HG02938 (cell line): ENCODE results near the gene COL8A2.
"Not testable (repeated sequence)": the region's sequence is repeated elsewhere in the genome, so short reads cannot be mapped to it uniquely, and the experiment has no call there.

Experiments
- ATAC-seq: cut with Tn5 transposase; IDR thresholded peaks from one replicate; pipeline ENCODE4 v1.9.1; 2021; ENCODE audit warnings: mild to moderate bottlenecking, moderate library complexity; ENCODE audit not compliant: unreplicated experiment

COL8A2 gene

DNA sequence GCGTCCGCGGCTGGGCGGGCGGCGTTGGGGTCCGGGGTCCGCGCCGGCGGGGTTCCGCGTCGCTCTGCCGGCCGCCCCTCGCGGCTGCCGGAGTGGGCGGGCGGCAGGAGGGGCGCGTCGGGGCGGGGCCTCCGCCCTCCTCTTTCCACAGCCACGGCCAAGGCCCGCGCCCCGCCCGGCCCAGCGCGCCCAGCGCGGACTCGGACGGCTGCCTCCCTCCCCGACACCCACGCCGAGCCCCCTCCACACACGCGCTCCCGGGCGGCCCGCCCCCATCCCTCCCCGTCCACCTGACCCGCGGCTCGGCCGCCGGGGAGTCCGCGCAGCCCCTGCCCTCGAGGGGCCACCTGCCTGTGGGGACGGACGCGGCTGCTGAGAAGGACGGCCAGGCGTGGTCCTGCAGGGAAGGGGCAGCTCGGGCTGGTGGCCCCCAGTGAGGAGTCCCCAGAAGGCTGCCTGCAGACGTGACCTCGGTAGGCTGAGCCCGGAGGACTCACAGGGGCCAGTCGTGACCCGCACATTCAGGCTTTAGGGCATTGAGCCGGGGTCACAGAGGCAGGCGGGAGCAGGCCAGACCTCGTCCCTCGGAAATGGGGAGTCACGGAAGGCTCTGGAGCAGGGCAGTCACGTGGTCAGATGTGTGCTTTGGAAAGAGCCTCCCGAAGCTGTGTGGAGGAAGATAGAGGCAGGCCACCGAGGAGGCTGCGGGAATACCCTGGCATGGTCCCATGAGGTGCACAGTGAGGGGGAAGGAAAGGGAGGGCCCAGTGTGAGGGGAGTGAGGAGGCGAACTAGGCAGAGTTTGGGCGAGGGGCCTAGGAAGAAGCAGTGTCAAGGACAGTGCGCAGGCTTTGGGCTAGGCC lies at the start of gene COL8A2:
TSS of gene COL8A2 (minus strand) at position 94 of the 863 bp plus-strand sequence. CDS start 24,980 bp downstream, outside the sequence.
- ATAC-seq = no peak

DNA sequence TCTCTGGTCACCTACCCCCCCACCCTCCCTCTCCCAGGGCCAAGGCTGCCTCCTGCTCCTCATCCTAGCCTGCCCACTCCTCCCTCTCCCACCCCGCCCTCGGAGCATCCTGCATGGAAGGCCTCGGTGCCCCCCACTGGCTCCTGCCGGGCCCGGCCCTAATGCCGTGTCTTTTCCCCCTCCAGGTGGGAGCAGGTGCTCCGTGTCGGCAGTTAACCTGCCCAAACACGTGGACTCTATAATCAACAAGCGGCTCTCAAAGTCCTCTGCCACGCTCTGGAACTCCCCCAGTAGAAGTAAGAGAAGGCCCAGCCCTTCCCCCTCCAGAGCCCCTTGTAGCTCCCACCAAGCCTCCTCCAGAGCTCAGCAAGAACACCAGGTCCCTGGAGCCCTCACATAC lies 49.7 kb upstream of the COL8A2 start:
- ATAC-seq = no peak

DNA sequence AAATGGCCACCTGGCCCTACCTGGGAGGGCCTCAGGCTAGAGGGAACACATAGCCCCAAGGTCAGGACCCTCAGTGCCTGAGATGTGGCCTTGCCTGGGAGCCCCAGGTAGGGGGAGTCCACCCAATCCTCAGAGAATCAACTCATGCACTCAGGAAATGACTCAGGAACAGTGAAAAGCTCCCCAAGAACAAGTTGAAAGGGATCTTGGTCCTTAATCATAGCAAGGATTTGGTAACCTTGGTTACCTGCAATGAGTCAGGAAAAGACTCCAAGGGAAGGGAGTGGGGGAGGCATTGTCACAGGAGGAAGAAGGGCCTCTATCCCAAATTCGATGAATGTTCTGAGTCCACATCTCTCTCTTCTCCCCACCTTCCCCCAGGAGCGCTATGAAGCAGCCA lies 48.0 kb upstream of the COL8A2 start:
- ATAC-seq = no peak

DNA sequence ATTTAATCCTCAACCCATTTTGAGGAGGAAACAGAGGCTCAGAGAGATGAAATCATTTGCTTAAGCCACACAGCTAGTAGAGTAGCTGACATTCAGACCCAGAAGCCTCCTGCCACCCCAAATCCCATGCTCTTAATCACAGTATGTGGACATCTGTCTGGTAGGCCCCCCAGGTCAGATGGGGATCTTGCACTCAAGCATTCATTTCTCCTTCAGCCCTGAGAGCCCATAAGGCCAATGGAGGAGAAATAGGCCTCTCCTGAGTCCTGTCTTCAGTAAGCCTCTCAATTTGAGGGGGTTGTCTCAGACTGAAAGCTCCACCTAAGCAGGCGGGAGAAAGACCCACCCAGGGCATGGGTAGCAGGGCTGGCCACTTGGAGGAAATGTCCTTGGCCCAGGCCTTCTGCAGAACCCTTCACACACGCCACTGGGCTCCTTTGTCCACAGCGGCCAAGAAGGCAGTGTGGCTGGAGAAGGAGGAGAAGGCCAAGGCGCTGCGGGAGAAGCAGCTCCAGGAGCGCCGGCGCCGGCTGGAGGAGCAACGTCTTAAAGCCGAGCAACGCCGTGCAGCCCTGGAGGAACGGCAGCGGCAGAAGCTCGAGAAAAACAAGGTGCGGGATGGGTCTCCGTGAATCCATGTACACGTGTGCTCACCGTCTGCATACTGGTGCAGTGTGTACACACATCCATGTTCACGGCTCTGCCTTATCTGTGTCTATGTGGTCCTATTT lies 47.2 kb upstream of the COL8A2 start:
- ATAC-seq = no peak

DNA sequence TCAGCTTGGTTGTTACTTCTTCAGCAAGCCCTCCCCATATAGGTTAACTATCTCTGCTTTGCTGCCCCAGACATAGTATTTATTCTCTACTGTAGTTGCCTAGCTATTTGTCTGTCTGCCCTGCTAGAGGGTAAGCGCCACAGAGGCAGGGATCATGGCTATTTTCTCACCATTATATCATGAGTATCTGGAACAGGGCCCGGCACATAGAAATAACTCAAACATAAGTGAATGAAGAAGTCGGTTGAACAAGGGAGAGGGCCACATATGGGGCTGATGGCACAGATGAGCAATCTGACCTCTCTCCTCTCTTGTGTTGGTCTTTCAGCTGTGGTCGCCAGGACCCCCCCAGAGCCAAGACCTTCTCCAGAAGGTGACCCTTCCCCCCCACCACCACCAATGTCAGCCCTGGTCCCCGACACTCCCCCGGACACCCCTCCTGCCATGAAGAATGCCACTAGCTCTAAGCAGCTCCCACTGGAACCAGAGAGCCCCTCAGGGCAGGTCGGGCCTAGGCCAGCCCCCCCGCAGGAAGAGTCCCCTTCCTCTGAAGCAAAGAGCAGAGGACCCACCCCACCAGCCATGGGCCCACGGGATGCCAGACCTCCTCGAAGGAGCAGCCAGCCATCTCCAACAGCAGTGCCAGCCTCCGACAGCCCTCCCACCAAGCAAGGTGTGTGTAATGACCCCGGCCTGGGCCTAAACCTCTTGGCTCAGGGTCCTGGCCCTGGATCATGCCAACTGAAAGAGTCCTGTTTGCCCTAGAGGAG lies 45.8 kb upstream of the COL8A2 start:
- no peak for ATAC-seq

DNA sequence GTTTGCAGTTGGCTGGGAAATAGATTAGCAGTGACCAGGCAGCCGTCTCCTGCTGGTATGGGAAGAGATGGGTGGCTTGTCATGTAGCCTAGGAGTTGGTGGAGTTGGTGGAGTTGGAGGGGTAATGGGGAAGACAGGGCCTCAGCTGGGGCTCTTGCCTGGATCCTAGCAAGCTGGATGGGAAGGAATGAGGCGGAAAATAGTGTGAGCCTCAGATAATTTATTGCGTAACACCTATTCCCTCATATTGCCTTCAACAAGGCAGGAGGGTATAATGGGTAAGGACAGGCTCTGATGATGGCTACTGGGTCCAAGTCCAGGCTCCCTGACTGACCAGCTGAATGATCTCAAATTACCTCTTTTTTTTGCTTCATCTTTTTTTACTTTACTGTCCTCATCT lies 43.5 kb upstream of the COL8A2 start:
- ATAC-seq = no peak

DNA sequence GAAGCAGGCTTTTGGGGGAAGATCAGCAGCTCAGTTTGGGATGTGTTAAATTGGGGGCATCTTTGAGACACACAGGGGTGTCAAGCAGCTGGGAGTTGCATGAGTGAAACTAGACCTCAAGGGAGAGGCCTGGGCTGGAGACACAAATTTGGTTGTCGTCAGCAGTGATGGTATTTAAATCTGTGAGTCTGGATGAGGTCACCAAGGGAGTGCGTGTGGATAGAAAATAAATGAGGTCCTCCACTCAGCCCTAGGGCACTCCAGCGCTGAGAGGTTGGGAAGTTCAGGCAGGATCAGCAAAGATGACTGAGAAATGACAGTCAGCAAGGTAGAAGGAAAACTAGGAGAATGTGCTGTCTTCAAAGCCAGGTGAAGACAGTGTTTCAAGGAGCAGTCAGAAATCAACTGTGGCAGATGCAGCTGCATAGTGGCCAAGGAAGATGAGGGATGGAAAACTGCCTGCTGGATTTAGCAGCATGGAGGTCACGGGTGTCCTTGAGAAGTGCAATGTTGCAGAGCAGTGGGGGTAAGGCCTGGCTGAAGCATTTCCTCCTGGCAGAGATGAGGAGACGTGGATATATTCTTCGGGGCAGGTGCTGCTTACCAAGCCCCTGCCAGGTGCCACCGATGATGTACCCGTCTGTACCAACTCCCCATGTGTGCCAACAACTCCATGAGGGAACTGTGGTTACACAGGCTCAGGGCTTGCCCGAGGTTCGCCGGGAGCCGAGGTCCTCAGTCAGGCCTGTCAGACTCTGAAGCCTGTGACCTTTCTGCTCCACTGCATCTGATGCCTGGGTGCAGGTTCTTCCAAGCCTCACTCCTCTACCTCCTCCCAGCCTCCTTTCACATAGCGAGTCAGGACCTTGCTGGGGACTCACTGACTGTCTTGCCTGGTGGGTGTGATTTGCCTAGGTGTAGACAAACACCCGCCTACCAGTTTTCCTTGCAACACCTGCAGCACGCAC lies 42.2 kb upstream of the COL8A2 start:
- ATAC-seq = no peak

DNA sequence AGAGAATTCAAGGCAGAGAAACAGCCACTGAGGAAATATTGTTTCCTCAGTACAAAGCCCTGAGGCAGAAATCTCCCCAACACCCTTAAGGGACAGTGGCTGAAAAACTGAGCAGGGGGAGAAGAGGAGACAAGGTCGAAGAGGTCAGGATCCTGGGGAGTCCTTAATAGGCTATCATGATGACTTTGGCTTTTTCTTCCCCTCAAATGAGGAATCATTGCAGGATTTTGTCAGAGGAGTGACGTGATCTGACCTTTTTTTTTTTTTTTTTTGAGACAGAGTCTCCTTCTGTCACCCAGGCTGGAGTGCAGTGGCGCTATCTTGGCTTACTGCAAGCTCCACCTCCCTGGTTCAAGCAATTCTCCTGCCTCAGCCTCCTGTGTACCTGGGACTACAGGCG lies 41.1 kb upstream of the COL8A2 start:
- no peak for ATAC-seq

DNA sequence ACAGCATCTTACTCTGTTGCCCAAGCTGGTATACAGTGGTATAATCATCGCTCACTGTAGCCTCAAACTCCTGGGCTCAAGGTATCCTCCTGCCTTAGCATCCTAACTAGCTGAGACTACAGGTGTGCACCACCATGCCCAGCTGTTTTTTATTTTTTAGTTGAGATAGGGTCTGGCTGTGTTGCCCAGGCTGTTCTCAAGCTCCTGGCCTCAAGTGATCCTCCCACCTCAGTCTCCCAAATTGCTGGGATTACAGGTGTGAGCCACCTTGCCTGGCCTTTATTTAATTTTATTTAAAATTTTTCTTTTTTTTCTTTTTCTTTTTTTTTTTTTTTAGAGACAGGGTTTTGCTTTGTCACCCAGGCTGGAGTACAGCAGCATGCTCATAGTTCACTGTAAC lies 40.1 kb upstream of the COL8A2 start:
- no peak for ATAC-seq

DNA sequence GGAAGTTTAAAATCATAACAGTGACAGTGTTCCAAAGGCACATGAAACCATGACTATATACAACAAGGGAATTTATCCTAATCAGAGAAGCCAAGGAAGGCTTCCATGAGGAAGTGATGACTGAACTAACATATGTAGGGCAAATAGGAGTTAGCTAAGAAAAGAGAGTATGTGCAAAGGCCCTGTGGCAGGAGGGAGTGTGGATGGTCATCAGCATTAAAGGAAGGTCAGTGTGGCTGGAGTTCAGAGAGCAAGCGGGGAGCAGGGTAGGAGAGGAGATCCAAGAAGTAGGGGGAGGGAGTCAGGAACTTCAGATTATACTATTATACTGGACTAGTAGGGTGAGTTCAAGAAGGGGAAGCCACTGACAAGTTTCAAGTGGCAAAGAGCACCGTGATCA lies 39.3 kb upstream of the COL8A2 start:
- no peak for ATAC-seq

DNA sequence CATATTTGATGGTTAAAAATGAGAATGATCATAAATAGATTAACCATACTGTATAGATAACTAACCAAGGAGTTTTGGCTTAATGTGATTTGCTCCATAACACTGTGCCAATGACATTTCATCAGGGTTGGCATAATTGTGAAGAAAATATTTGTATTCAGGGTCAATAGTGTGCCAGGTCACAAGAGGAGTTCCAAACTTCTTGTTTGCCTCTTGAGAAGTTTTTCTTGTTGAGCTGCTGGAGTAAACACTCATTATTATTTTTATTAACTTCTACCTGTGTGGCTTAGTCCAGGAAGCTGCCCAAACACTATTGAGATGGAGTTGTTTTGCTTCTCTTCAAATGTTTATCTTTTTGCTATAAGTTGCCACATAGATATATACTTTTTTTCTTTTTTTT lies 38.4 kb upstream of the COL8A2 start:
- no peak for ATAC-seq

DNA sequence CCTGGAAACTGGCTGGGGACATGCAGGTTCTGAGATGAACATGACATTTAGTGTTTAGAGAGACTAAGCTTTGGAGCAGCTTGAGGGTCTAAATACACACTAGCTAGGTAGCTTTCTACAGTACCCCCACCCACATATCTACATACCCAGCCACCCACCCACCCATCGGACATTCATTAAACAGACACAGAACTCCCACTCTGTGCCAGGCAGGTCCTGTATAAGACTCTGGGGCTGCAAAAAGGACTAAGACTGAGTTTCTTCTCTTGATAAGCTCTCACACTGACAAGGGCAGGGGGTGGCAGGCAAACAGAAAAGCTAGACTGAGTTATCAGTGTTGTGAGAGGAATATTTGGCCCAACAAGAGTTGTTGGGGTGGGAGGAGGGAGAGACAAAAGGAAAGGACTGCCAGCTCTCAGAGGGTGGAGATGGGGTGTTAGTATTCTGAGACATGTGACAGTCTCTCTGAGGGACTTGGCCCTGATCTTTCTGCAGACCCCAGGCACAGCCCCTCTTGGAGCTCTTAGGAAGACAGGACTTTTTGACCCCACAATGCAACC lies 37.7 kb upstream of the COL8A2 start:
- no peak for ATAC-seq

DNA sequence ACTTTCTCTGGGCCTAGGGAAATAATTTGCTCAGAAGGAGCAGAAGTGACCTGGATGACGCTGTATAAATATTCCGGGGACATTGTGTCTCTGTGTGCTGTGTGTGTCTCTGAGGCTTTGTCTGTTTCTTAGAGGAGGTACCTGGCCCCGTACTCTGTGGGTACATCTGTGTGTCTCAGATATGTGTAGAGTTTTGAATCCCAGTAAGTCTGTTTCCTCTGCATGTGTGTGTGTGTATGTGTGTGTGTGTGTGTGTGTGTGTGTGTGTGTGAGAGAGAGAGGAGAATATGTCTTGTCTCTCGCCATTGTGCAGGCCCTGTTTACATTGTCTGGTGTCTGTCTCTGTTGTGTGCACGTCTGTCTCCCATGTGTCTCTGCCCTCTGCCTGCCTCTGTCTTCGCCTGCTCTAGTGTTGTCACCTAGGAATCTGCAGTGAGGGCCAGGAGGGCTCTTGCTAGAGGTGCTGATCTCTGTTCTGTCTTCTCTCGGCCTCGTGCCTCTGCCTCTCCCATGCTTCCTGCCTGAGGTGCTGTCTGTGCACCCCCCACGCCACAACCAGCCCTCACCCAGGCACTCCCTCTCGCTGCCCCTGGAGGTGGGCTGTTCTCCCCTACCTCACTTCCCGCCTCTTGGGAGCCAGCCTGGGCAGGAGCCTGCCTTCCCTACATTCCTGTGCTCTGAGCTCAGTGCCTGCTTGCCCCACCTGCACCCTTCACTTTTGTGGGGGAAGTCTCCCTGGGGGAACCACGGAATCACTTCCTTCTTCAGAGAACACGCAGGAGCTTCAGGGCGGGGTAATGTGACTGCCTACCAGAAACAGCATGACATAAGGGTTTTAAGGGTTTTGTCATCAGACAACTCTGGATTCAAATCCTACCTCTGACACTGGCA lies 36.9 kb upstream of the COL8A2 start:
- no peak for ATAC-seq

DNA sequence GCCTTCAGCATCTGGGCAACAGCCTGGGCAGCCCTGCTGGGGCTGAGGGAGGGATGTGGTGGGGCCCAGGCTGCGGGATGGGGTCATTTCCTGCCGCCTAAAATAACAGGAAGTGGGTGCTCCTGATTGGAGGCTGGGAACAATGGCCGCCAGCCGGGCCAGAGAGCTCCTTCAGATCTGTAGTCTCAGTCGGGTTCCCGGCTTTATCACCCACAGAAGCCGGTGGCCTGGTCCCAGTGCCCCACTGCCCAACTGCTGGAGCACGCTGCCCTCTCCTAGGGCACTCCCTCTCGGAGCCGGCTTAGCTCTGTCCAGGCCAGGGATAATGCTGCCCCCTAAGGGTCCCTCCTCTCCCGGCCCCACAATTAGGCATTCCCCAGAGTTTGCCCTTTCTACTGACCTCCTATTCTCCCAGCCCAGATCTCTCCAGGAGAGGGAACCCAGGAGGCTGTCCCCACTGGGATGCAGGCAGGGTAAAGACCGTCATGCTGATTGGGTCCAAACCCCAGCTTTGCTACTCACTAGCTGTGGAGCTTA lies 36.0 kb upstream of the COL8A2 start:
- no peak for ATAC-seq

DNA sequence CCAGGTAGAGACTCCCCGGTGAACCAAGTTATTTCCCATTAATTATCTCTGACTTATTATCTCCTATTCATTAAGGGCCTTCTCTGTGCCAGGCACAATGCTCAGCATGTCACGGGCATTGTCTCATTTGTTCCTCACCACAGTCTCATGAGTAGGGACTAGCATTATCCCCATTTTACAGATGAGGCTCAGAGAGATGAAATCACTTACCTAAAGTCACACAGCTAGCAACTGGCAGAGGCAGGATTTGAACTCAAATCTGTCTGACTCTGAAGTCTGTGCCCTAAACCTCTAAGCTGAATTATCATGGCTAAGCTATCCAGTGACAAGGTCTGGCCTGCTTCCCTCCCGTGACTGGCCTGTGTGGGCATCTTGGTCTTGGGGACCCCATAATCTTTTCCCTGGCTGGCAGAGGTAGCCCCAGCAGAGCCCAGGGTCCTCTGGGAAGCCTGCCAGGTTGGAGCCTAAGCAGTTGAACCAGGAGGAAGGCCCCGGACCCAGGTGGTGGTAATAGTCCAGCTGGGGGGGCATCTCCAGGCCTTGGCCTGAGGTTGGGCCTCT lies 35.4 kb upstream of the COL8A2 start:
- no peak for ATAC-seq

DNA sequence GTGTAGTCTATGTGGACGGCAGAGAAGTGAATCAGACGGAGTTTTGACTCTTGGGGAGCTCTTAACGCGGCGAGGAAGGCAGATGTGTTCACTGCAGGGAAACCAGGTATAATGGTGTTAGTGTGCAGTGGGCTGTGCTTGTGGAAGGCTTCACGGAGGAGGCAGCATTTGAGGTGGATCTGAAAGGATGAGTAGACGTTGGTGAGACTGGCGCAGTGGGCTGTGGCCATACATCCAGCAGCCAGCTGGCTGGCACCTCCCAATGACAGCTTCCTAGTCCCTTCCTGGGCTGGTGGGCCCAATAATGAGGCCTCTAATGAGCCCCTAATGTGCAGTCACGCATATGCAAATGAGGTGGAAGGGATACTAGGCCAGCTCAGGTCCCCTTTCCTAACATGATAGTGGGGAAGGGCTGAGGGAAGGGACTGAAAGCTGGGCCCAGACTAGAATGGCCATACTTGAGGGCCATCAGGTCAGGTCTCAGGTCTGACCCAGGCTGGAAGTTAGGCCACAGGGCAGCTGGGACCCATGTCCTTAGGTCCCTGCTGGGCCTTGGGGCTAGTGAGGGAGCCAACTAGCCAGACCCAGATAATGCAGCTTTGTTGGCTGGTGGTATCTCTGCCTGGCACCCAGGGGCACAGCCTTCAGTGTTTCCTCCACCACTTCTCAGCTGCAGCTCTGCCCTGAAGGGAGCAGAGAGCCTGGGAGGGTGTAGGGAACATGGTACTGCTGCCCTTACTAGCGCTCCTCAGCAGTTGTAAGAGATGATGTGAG lies 34.8 kb upstream of the COL8A2 start:
- no peak for ATAC-seq

DNA sequence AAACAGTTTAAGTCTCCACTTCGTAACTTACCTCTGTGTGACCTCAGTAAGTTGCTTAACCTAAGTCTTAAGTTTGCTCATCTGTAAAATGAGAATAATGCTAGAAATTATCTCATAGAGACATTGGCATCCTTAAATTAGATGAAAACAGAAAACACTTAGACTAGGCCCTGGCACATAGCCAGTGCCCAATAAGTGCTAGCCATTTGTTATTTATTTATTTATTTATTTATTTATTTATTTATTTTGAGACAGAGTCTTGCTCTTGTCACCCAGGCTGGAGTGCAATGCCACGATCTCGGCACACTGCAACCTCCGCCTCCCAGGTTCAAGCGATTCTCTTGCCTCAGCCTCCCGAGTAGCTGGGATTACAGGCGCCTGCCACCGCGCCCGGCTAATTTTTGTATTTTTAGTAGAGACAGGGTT lies 33.8 kb upstream of the COL8A2 start:
- not testable (repeated sequence) for ATAC-seq
